ENCODE measurements around the gene DGUOK. TPM values are rescaled to one million over a fixed set of nuclear protein-coding genes. Genes with fewer than 3 reads are reported as not detected.
"Not testable (repeated sequence)": the region's sequence is repeated elsewhere in the genome, so short reads cannot be mapped to it uniquely, and the experiment has no call there.

DGUOK gene
- total RNA-seq, 1 donor from 2014 or later = 52.3 TPM

- no peak for DNase-seq (ENCODE audit: extremely low spot score in 2 of 2)
- H3K36me3 ChIP-seq = no peaks in the 10 kb centered on the region
- TF ChIP-seq POLR2A (IDR thresholded peaks at IDR 0.05) (no peak), CTCF (IDR thresholded peaks at IDR 0.05) (no peak), POLR2AphosphoS5 (IDR thresholded peaks at IDR 0.05; ENCODE audit: insufficient read depth in 1 of 2, low read depth in 1 of 2) (no peak)
- intact Hi-C loops (cut with DNase I) = no loop called here
- no peaks in the 10 kb centered on the region for H3K9me3 ChIP-seq
- H3K4me1 ChIP-seq = peaks cover 33% of the 10 kb centered on the region
- no peaks in the 10 kb centered on the region for H3K27me3 ChIP-seq
- no peak overlapping the region for H3K4me3 ChIP-seq
- no peak overlapping the region for H3K27ac ChIP-seq
Measured at GRCh38 chr2:73937899-73938298, 11.2 kb downstream of the DGUOK start.

GRCh38 chr2:73938718-73939352, 12.2 kb downstream of the DGUOK start:
- no peak overlapping the region for H3K4me3 ChIP-seq
- intact Hi-C loops (cut with DNase I) = no loop called here
- peaks cover 33% of the 10 kb centered on the region for H3K4me1 ChIP-seq
- no peaks in the 10 kb centered on the region for H3K36me3 ChIP-seq
- H3K27ac ChIP-seq = no peak overlapping the region
- H3K9me3 ChIP-seq = no peaks in the 10 kb centered on the region
- TF ChIP-seq POLR2A (IDR thresholded peaks at IDR 0.05) (no peak), POLR2AphosphoS5 (IDR thresholded peaks at IDR 0.05; ENCODE audit: insufficient read depth in 1 of 2, low read depth in 1 of 2) (no peak), CTCF (IDR thresholded peaks at IDR 0.05) (no peak)
- no peaks in the 10 kb centered on the region for H3K27me3 ChIP-seq
- DNase-seq (ENCODE audit: extremely low spot score in 2 of 2) = no peak

- Histone ChIP-seq H3K4me3 (no peak overlapping the region), H3K27ac (no peak overlapping the region), H3K4me1 (peaks cover 33% of the 10 kb centered on the region), H3K36me3 (no peaks in the 10 kb centered on the region), H3K9me3 (no peaks in the 10 kb centered on the region), H3K27me3 (no peaks in the 10 kb centered on the region)
- TF ChIP-seq POLR2A (IDR thresholded peaks at IDR 0.05) (no peak), CTCF (IDR thresholded peaks at IDR 0.05) (no peak), POLR2AphosphoS5 (IDR thresholded peaks at IDR 0.05; ENCODE audit: insufficient read depth in 1 of 2, low read depth in 1 of 2) (peak in 1 of 2 donors; percentile 75)
- intact Hi-C loops (cut with DNase I) = no loop called here
- peak in 1 of 2 donors; percentile 89 for DNase-seq (ENCODE audit: extremely low spot score in 2 of 2)
Measured at GRCh38 chr2:73939419-73939818, 12.7 kb downstream of the DGUOK start.

GRCh38 chr2:73940066-73940465, 13.4 kb downstream of the DGUOK start:
- DNase-seq (ENCODE audit: extremely low spot score in 2 of 2); H3K4me3 ChIP-seq; H3K9me3 ChIP-seq; intact Hi-C loops (cut with DNase I); H3K27me3 ChIP-seq; H3K27ac ChIP-seq; H3K36me3 ChIP-seq: not testable (repeated sequence)
- H3K4me1 ChIP-seq = peaks cover 33% of the 10 kb centered on the region

- Histone ChIP-seq H3K36me3 (peaks cover 0 to 12% of the 10 kb centered on the region in 2 donors), H3K4me1 (peaks cover 25% of the 10 kb centered on the region), H3K4me3 (no peak overlapping the region), H3K27me3 (no peaks in the 10 kb centered on the region), H3K9me3 (no peaks in the 10 kb centered on the region), H3K27ac (no peak overlapping the region)
- no peak for TF ChIP-seq POLR2AphosphoS5 (IDR thresholded peaks at IDR 0.05; ENCODE audit: insufficient read depth in 1 of 2, low read depth in 1 of 2)
- TF ChIP-seq CTCF (IDR thresholded peaks at IDR 0.05) = no peak
- TF ChIP-seq POLR2A (IDR thresholded peaks at IDR 0.05) = no peak
- intact Hi-C loops (cut with DNase I) = no loop called here
- DNase-seq (ENCODE audit: extremely low spot score in 2 of 2) = no peak
Measured at GRCh38 chr2:73942664-73943063, 16.0 kb downstream of the DGUOK start.
